NOMO-1 treated with DMSO at 0.1 percent for 48 hours (cell line): ENCODE measurements around the gene MBD3L3.
"Not testable (repeated sequence)": the region's sequence is repeated elsewhere in the genome, so short reads cannot be mapped to it uniquely, and the experiment has no call there.

Experiments
- DNase-seq: peaks from one replicate; lab custom pipeline; 2025; ENCODE audit not compliant: unreplicated experiment; lab: John Stamatoyannopoulos, UW

Gene MBD3L3

GRCh38 chr19:7058576-7058975 lies at the start of gene MBD3L3:
Gene MBD3L3 (minus strand): TSS chr19:7058676. CDS start chr19:7058605, 71 bp downstream.
- DNase-seq, result not testable (repeated sequence)

DNA sequence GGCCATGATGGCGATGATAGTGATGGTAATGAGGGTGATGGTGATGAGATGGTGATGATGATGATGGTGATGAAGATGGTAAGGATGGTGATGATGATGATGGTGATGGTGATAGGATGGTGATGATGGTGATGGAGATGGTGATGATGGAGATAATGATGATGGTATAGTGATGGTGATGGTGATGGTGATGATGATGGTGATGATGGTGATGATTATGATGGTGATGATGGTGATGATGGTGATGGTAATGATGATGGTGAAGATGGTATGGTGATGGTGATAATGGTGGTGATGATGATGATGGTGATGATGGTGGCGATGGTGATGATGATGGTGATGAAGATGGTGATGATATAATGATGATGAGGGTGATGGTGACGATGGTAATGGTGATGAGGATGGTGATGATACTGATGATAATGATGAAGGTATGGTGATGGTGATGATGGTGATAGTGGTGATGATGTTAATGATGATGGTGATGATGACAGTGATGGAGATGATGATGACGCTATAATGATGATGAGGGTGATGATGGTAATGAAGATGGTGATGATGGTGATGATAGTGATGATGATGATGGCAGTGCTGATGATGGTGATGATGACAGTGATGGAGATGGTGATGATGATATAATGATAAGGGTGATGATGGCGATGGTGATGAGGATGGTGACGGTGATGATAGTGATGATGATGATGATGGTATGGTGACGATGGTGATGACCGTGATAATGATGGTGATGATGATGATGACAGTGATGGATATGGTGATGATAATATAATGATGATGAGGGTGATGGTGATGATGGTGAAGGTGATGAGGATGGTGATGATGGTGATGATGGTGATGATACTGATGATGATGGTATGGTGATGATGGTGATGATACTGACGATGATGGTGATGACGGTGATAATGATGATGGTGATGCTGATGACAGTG lies 48.5 kb upstream of the MBD3L3 start:
- DNase-seq, result no peak

DNA sequence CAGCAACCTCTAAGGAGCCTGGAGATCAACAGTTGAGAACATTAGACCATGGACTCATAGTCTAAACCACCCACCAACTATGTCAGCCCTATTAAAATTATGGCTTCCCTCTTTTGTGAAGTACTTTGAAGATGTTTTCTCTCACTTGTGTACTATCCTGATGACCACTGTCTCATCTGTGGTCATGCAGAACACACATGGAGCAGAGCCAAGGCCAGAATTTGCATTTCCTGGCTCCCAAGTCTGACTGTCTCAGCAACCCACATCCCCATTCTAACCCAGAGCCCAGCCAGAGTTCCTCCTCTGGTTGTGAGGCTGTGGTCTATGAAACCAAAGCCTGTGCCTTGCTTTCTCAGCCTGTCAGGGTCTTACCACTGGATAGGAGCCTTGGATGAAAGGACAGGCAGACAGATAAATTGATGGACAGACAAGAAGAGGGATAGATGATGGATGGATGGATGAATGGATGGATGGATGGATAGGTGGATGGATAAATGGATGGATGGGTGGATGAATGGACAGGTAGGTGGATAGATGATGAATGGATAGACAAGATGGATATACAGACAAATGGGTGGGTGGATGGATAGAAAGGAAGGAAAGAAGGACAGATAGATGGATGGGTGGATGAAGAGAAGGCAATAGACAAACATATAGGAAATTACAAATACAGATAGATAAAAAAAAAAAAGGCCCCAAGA lies 46.4 kb upstream of the MBD3L3 start:
- no peak for DNase-seq

DNA sequence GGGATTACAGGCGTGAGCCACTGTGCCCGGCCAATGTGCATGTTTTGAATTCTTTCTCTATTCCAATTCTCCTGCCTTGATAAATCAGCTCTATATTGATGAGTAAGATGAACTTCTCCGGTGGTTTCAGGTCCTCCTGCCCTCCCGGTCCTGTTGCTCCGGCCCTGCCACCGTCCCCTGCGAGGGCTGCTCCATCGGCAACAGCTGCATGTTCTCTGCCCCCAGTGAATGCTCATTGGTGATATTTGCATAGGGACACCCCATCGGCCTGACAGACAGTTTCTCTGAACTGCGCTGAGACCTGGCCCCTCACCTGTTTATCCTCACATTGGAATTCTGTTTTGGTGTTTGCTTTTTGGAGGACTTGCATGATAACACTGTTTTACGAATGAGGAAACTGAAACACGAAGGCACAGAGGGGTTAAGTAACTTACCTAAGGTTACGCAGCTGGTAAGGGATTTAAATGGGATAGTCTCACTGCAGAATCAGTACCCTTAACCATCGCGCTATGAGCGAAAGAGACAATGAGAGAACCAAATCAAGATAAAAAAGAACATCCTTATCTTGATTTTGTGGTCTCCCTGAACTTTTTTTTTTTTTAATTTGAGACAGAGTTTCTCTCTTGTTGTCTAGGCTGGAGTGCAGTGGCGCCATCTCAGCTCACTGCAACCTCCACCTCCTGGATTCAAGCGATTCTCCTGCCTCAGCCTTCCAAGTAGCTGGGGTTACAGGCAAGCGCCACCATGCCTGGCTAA lies 43.2 kb upstream of the MBD3L3 start:
- no peak for DNase-seq

DNA sequence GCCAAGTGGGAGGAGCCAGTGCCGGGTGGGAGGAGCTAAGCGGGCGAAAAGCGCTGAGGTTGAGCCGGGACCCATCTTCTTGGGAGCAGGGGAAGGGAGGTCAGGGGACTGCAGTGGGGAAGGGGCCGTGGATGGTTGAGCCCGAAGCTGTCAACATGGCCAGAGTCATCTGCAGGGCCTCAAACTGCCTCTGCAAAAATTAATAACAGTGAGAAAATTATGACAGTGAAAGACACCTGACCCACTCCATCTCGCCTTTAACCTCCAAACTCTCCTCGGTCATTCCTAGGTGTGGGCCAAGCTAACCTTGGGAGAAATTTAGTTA lies 41.1 kb upstream of the MBD3L3 start:
- DNase-seq, result no peak

DNA sequence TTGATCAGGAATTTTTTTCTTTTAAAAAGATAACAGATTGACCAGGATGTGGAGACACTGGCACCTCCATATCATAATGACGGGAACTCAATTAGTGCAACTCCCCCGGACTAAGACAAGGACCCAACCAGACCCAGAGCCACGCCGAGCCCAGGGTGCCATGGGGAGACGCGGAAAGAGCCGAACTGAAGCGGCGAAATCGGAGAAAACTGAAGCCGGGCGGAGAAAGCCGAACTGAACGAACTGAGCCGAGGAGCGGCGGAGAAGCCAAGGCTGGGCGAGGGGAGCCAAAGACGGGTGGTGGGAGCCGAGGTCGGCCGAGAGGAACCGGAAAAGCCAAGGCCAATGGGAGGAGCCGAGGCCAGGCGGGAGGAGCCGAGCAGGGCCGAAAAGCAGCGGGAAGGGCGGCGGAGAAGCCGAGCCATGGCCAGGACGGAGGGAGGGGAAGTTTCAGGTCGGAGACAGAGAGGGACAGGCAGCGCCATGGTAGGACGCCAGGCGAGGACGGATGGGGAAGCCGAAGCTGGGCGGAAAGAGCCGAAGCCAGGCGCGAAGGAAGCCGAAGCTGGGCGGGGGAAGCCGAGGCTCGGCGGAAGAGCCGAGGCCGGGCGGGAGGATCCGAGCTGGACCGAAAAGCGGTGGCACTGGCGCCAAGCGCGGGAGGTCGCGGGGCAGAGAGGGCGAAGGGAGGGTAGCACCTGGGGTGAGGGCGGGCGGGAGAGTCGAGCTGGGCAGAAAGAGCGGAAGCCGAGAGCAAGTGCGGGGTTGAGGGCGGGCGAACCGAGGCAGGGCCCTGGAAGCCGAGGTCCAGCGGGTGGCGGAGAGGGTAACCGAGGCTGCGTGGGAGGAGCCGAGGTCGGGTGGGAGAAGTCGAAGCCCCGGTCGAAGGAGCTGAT lies 40.5 kb upstream of the MBD3L3 start:
- peak; percentile 98 for DNase-seq

DNA sequence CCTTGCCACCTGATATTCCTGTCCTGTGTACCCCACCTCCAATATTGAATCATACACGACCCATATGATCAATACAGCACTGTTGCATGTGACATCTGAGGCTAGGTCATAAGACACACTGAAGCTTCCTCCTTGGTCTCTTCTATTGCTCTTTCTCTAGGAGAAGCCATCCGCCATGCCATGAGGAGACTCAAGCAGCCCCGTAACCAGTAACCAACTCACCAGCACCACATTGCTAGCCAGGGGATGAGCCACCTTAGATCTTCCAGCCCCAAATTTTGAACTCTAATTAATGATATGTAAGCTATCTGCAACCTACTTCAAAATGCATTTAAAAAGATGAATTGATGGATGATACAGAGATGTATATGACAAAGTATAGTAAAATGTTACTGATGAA lies 39.6 kb upstream of the MBD3L3 start:
- no peak for DNase-seq

GRCh38 chr19:7088999-7089398 lies 30.5 kb upstream of the MBD3L3 start:
- DNase-seq, result no peak

DNA sequence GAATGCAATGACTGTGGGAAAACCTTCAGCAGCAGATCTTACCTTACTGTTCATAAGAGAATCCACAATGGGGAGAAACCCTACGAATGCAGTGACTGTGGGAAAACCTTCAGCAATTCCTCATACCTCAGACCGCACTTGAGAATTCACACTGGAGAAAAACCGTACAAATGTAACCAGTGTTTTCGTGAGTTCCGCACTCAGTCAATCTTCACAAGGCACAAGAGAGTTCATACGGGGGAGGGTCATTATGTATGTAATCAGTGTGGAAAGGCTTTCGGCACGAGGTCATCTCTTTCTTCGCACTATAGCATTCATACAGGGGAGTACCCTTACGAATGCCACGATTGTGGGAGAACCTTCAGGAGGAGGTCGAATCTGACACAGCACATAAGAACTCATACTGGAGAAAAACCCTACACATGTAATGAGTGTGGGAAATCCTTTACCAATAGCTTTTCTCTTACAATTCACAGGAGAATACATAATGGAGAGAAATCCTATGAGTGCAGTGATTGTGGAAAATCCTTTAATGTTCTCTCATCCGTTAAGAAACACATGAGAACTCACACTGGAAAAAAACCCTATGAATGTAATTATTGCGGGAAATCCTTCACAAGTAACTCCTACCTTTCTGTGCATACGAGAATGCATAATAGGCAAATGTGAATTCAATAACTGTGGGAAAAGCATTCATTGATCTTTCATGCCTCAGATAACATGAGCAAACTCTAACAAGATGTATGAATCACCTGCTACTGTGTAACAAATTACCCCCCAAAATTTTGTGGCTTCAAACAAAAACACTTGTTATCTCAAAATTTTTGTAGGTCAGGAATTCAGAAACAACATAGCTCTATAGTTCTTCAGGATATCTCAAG lies 24.8 kb upstream of the MBD3L3 start:
- no peak for DNase-seq

DNA sequence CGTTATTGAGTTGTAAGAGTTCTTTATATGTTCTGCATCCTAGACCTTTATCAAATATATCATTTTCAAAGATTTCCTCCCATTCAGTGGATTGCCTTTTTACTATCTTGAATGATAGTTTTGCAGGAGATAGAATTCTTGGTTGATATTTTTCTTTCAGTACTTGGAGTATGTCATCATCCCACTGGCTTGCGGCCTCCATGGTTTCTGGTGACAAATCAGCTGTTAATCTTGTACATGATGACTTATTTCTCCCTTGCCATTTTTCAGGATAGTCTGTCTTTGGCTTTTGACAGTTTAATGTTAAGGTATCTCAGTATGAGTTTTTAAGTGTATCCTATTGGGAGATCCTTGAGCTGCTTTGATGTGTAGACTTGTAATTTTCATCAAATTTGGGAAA lies 19.5 kb upstream of the MBD3L3 start:
- DNase-seq, result no peak

- no peak for DNase-seq
These were observed 17.7 kb upstream of the MBD3L3 start for GRCh38 chr19:7076151-7076550.

DNA sequence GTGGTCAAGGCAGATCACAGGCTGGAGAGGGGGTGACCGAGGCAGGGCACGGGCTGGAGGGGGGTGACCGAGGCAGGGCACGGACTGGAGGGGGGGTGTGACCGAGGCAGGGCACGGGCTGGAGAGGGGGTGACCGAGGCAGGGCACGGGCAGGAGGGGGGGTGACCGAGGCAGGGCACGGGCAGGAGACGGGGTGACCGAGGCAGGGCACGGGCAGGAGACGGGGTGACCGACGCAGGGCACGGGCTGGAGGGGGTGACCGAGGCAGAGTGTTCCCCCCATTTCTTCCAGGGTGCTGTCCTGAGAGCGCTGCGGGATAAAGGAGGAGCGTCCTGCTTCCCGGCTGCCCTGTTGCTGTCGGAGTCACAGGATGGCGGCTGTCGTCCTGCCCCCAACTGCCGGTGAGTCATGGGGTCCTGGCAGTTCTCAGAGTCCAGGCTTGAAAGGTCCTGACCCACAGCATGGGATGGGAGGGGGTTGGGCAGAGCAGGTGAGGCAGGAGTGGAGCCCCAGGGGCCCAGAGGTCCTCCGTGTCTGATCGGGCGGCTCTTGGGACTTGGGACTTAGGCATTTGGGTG lies 16.3 kb upstream of the MBD3L3 start:
- no peak for DNase-seq

DNA sequence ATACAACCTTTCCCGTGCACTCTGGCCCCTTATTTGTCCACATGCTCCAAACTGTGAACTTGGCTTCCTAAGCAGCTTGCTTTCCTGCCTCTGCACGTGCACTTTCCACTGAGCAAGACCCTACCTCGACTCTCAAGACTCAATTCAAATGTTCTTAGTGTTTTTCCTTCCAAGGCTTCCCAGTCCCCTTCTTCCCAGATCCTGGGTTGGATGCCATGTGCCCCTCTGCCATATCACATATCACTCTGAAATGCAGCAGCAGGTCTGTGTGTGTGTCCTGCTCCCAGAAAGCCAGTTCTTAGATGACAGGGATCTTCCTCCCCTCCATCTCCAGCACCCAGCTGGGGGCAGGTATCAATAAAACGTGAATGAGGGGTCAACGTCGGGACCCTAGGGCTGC lies 14.1 kb upstream of the MBD3L3 start:
- DNase-seq, result no peak

GRCh38 chr19:7069904-7070226 lies 11.4 kb upstream of the MBD3L3 start:
- DNase-seq, result no peak

- DNase-seq, result peak; percentile 94
These were observed 10.8 kb upstream of the MBD3L3 start, which contains the start of gene ZNF557 for GRCh38 chr19:7069042-7069903. Gene ZNF557 (plus strand): TSS chr19:7069703. CDS start chr19:7075075, 5,372 bp downstream.

DNA sequence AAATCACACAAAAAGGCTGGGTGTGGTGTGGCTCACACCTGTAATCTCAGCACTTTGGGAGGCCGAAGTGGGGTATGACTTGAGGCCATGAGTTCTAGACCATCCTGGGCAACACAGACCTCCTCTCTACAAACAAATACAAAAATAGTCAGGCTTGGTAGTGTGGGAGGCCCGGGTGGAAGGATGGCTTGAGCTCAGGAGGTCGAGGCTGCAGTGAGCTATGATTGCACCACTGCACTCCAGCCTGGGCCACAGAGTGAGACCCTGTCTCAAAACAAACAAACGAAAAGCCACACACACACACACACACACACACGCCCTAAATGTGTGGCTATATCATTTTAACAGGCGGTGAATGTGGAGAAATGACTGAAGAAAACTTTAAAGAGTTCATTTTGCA lies 10.1 kb upstream of the MBD3L3 start:
- DNase-seq, result no peak

- DNase-seq, result no peak
These were observed 9.2 kb upstream of the MBD3L3 start for GRCh38 chr19:7067716-7068115.

DNA sequence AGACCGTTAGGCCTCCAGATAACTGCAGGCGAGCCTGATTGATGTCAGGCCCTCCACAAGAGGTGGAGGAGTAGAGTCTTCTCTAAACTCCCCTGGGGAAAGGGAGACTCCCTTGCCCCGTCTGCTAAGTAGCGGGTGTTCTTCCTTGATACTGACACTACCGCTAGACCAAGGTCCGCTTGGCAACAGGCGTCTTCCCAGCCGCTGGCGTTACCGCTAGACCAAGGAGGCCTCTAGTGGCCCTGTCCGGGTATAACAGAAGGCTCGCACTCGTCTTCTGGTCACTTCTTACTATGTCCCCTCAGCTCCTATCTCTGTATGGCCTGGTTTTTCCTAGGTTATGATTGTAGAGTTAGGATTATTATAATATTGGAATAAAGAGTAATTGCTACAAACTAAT lies 8.6 kb upstream of the MBD3L3 start:
- not testable (repeated sequence) for DNase-seq
